Measurements from ENCODE around the gene GLP1R.

GLP1R gene

GRCh38 chr6:39093149-39093708 lies 44.6 kb downstream of the GLP1R start:
- Histone ChIP-seq H3K27me3 (ENCODE audit: control insufficient read depth in 5 of 5, insufficient read depth in 4 of 5, low read length in 5 of 5) (peaks cover 0 to 10% (median 0%) of the 10 kb centered on the region in 5 donors), H3K9ac (ENCODE audit: low read length in 5 of 5) (no peak overlapping the region), H3K36me3 (ENCODE audit: control insufficient read depth in 5 of 5, insufficient read depth in 5 of 5, low read length in 5 of 5) (no peaks in the 10 kb centered on the region), H3K9me3 (ENCODE audit: control insufficient read depth in 5 of 5, low read length in 5 of 5) (no peaks in the 10 kb centered on the region), H3K4me3 (ENCODE audit: low read depth in 1 of 5, low read length in 5 of 5) (no peak overlapping the region), H3K4me1 (ENCODE audit: control insufficient read depth in 5 of 5, insufficient read depth in 5 of 5, low read length in 5 of 5) (peaks cover 0 to 3% (median 0%) of the 10 kb centered on the region in 5 donors), H3K27ac (ENCODE audit: low read depth, low read length) (no peak overlapping the region)

- Histone ChIP-seq H3K9ac (ENCODE audit: low read length in 5 of 5) (no peak overlapping the region), H3K4me3 (ENCODE audit: low read depth in 1 of 5, low read length in 5 of 5) (no peak overlapping the region), H3K27me3 (ENCODE audit: control insufficient read depth in 5 of 5, insufficient read depth in 4 of 5, low read length in 5 of 5) (no peaks in the 10 kb centered on the region), H3K27ac (ENCODE audit: low read depth, low read length) (no peak overlapping the region), H3K9me3 (ENCODE audit: control insufficient read depth in 5 of 5, low read length in 5 of 5) (no peaks in the 10 kb centered on the region), H3K36me3 (ENCODE audit: control insufficient read depth in 5 of 5, insufficient read depth in 5 of 5, low read length in 5 of 5) (no peaks in the 10 kb centered on the region), H3K4me1 (ENCODE audit: control insufficient read depth in 5 of 5, insufficient read depth in 5 of 5, low read length in 5 of 5) (no peaks in the 10 kb centered on the region)
Measured at GRCh38 chr6:39095578-39095977, 47.0 kb downstream of the GLP1R start.

GRCh38 chr6:39100358-39100757 lies 51.8 kb downstream of the GLP1R start:
- Histone ChIP-seq H3K4me3 (ENCODE audit: low read depth in 1 of 5, low read length in 5 of 5) (no peak overlapping the region), H3K27ac (ENCODE audit: low read depth, low read length) (no peak overlapping the region), H3K9me3 (ENCODE audit: control insufficient read depth in 5 of 5, low read length in 5 of 5) (no peaks in the 10 kb centered on the region), H3K36me3 (ENCODE audit: control insufficient read depth in 5 of 5, insufficient read depth in 5 of 5, low read length in 5 of 5) (peaks cover 7 to 15% (median 9%) of the 10 kb centered on the region in 5 donors), H3K4me1 (ENCODE audit: control insufficient read depth in 5 of 5, insufficient read depth in 5 of 5, low read length in 5 of 5) (peaks cover 0 to 4% (median 0%) of the 10 kb centered on the region in 5 donors), H3K27me3 (ENCODE audit: control insufficient read depth in 5 of 5, insufficient read depth in 4 of 5, low read length in 5 of 5) (no peaks in the 10 kb centered on the region), H3K9ac (ENCODE audit: low read length in 5 of 5) (no peak overlapping the region)

- Histone ChIP-seq H3K4me3 (ENCODE audit: low read depth in 1 of 5, low read length in 5 of 5) (no peak overlapping the region), H3K9ac (ENCODE audit: low read length in 5 of 5) (no peak overlapping the region), H3K27me3 (ENCODE audit: control insufficient read depth in 5 of 5, insufficient read depth in 4 of 5, low read length in 5 of 5) (no peaks in the 10 kb centered on the region), H3K27ac (ENCODE audit: low read depth, low read length) (no peak overlapping the region), H3K4me1 (ENCODE audit: control insufficient read depth in 5 of 5, insufficient read depth in 5 of 5, low read length in 5 of 5) (peaks cover 0 to 4% (median 0%) of the 10 kb centered on the region in 5 donors), H3K36me3 (ENCODE audit: control insufficient read depth in 5 of 5, insufficient read depth in 5 of 5, low read length in 5 of 5) (peaks cover 7 to 17% (median 11%) of the 10 kb centered on the region in 5 donors), H3K9me3 (ENCODE audit: control insufficient read depth in 5 of 5, low read length in 5 of 5) (no peaks in the 10 kb centered on the region)
Measured at GRCh38 chr6:39102071-39102820, 53.7 kb downstream of the GLP1R start.

- H3K4me1 ChIP-seq (ENCODE audit: control insufficient read depth in 5 of 5, insufficient read depth in 5 of 5, low read length in 5 of 5), result peaks cover 0 to 4% (median 0%) of the 10 kb centered on the region in 5 donors
- no peaks in the 10 kb centered on the region for H3K9me3 ChIP-seq (ENCODE audit: control insufficient read depth in 5 of 5, low read length in 5 of 5)
- no peak overlapping the region for H3K27ac ChIP-seq (ENCODE audit: low read depth, low read length)
- no peak overlapping the region for H3K4me3 ChIP-seq (ENCODE audit: low read depth in 1 of 5, low read length in 5 of 5)
- H3K9ac ChIP-seq (ENCODE audit: low read length in 5 of 5), result no peak overlapping the region
- H3K27me3 ChIP-seq (ENCODE audit: control insufficient read depth in 5 of 5, insufficient read depth in 4 of 5, low read length in 5 of 5), result no peaks in the 10 kb centered on the region
- peaks cover 7 to 17% (median 11%) of the 10 kb centered on the region in 5 donors for H3K36me3 ChIP-seq (ENCODE audit: control insufficient read depth in 5 of 5, insufficient read depth in 5 of 5, low read length in 5 of 5)
Measured at GRCh38 chr6:39102821-39103136, 54.2 kb downstream of the GLP1R start.

GRCh38 chr6:39104528-39104927 lies 55.9 kb downstream of the GLP1R start:
- Histone ChIP-seq H3K4me3 (ENCODE audit: low read depth in 1 of 5, low read length in 5 of 5) (no peak overlapping the region), H3K4me1 (ENCODE audit: control insufficient read depth in 5 of 5, insufficient read depth in 5 of 5, low read length in 5 of 5) (peaks cover 0 to 4% (median 0%) of the 10 kb centered on the region in 5 donors), H3K9me3 (ENCODE audit: control insufficient read depth in 5 of 5, low read length in 5 of 5) (no peaks in the 10 kb centered on the region), H3K36me3 (ENCODE audit: control insufficient read depth in 5 of 5, insufficient read depth in 5 of 5, low read length in 5 of 5) (peaks cover 8 to 27% (median 20%) of the 10 kb centered on the region in 5 donors), H3K9ac (ENCODE audit: low read length in 5 of 5) (no peak overlapping the region), H3K27ac (ENCODE audit: low read depth, low read length) (no peak overlapping the region), H3K27me3 (ENCODE audit: control insufficient read depth in 5 of 5, insufficient read depth in 4 of 5, low read length in 5 of 5) (no peaks in the 10 kb centered on the region)

- H3K36me3 ChIP-seq (ENCODE audit: control insufficient read depth in 5 of 5, insufficient read depth in 5 of 5, low read length in 5 of 5), result peaks cover 24 to 37% (median 27%) of the 10 kb centered on the region in 5 donors
- H3K9ac ChIP-seq (ENCODE audit: low read length in 5 of 5), result no peak overlapping the region
- H3K27ac ChIP-seq (ENCODE audit: low read depth, low read length), result no peak overlapping the region
- no peak overlapping the region for H3K4me3 ChIP-seq (ENCODE audit: low read depth in 1 of 5, low read length in 5 of 5)
- no peaks in the 10 kb centered on the region for H3K9me3 ChIP-seq (ENCODE audit: control insufficient read depth in 5 of 5, low read length in 5 of 5)
- H3K4me1 ChIP-seq (ENCODE audit: control insufficient read depth in 5 of 5, insufficient read depth in 5 of 5, low read length in 5 of 5), result peaks cover 0 to 3% (median 0%) of the 10 kb centered on the region in 5 donors
- no peaks in the 10 kb centered on the region for H3K27me3 ChIP-seq (ENCODE audit: control insufficient read depth in 5 of 5, insufficient read depth in 4 of 5, low read length in 5 of 5)
Measured at GRCh38 chr6:39107034-39107433, 58.5 kb downstream of the GLP1R start.

- Histone ChIP-seq H3K27ac (ENCODE audit: low read depth, low read length) (no peak overlapping the region), H3K27me3 (ENCODE audit: control insufficient read depth in 5 of 5, insufficient read depth in 4 of 5, low read length in 5 of 5) (no peaks in the 10 kb centered on the region), H3K9me3 (ENCODE audit: control insufficient read depth in 5 of 5, low read length in 5 of 5) (no peaks in the 10 kb centered on the region), H3K4me3 (ENCODE audit: low read depth in 1 of 5, low read length in 5 of 5) (no peak overlapping the region), H3K9ac (ENCODE audit: low read length in 5 of 5) (no peak overlapping the region), H3K36me3 (ENCODE audit: control insufficient read depth in 5 of 5, insufficient read depth in 5 of 5, low read length in 5 of 5) (peaks cover 24 to 37% (median 27%) of the 10 kb centered on the region in 5 donors), H3K4me1 (ENCODE audit: control insufficient read depth in 5 of 5, insufficient read depth in 5 of 5, low read length in 5 of 5) (peaks cover 0 to 3% (median 0%) of the 10 kb centered on the region in 5 donors)
Measured at GRCh38 chr6:39107641-39108040, 59.1 kb downstream of the GLP1R start.

GRCh38 chr6:39108041-39108839 lies 59.7 kb downstream of the GLP1R start:
- Histone ChIP-seq H3K9me3 (ENCODE audit: control insufficient read depth in 5 of 5, low read length in 5 of 5) (no peaks in the 10 kb centered on the region), H3K4me1 (ENCODE audit: control insufficient read depth in 5 of 5, insufficient read depth in 5 of 5, low read length in 5 of 5) (peaks cover 0 to 3% (median 0%) of the 10 kb centered on the region in 5 donors), H3K36me3 (ENCODE audit: control insufficient read depth in 5 of 5, insufficient read depth in 5 of 5, low read length in 5 of 5) (peaks cover 23 to 37% (median 27%) of the 10 kb centered on the region in 5 donors), H3K4me3 (ENCODE audit: low read depth in 1 of 5, low read length in 5 of 5) (no peak overlapping the region), H3K27me3 (ENCODE audit: control insufficient read depth in 5 of 5, insufficient read depth in 4 of 5, low read length in 5 of 5) (no peaks in the 10 kb centered on the region), H3K9ac (ENCODE audit: low read length in 5 of 5) (no peak overlapping the region), H3K27ac (ENCODE audit: low read depth, low read length) (no peak overlapping the region)

- Histone ChIP-seq H3K9me3 (ENCODE audit: control insufficient read depth in 5 of 5, low read length in 5 of 5) (no peaks in the 10 kb centered on the region), H3K27me3 (ENCODE audit: control insufficient read depth in 5 of 5, insufficient read depth in 4 of 5, low read length in 5 of 5) (no peaks in the 10 kb centered on the region), H3K4me3 (ENCODE audit: low read depth in 1 of 5, low read length in 5 of 5) (no peak overlapping the region), H3K4me1 (ENCODE audit: control insufficient read depth in 5 of 5, insufficient read depth in 5 of 5, low read length in 5 of 5) (peaks cover 3 to 23% (median 16%) of the 10 kb centered on the region in 5 donors), H3K36me3 (ENCODE audit: control insufficient read depth in 5 of 5, insufficient read depth in 5 of 5, low read length in 5 of 5) (peaks cover 15 to 20% (median 17%) of the 10 kb centered on the region in 5 donors), H3K9ac (ENCODE audit: low read length in 5 of 5) (no peak overlapping the region), H3K27ac (ENCODE audit: low read depth, low read length) (no peak overlapping the region)
Measured at GRCh38 chr6:39111280-39111679, 62.7 kb downstream of the GLP1R start.

Measured in subcutaneous abdominal adipose tissue (tissue), 5 donors.